Measurements from ENCODE around the gene EYA3. TPM values are rescaled to one million over a fixed set of nuclear protein-coding genes. Genes with fewer than 3 reads are reported as not detected.

Gene EYA3
- total and polyA plus RNA-seq, 11 donors: 5.8 to 23.3 (median 17.4) TPM

DNA sequence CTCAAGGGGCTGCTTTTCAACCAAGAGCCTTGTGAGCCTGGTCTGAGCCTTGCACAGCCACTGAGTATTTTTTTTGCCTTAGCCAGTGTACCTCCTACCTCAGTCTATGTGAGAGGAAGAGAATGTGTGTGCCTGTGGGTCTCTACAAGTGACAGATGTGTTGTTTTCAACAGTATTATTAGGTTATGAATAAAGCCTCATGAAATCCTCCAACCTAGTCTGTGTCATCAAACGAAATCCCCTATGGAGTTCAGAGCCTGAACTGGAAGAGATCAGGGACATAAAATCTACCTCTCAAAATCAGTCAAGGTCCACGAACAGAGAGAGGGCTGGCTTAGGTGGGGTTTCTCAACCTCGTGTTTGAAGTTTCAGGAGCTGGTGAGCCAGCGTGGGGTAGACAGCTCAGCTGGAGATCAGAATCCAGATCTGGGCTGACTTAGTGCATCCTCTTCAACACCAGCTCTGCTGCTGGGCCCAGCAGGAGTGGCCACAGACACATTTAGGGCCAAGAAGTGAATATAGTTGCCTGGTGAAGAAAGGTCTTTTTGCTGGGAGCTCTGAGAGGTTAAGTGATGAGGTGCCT lies 120.4 kb downstream of the EYA3 start:
- TF ChIP-seq POLR2A (IDR thresholded peaks at IDR 0.05): no peak
- TF ChIP-seq, protein P1, sequence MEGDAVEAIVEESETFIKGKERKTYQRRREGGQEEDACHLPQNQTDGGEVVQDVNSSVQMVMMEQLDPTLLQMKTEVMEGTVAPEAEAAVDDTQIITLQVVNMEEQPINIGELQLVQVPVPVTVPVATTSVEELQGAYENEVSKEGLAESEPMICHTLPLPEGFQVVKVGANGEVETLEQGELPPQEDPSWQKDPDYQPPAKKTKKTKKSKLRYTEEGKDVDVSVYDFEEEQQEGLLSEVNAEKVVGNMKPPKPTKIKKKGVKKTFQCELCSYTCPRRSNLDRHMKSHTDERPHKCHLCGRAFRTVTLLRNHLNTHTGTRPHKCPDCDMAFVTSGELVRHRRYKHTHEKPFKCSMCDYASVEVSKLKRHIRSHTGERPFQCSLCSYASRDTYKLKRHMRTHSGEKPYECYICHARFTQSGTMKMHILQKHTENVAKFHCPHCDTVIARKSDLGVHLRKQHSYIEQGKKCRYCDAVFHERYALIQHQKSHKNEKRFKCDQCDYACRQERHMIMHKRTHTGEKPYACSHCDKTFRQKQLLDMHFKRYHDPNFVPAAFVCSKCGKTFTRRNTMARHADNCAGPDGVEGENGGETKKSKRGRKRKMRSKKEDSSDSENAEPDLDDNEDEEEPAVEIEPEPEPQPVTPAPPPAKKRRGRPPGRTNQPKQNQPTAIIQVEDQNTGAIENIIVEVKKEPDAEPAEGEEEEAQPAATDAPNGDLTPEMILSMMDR (IDR thresholded peaks at IDR 0.05): no peak
- Histone ChIP-seq H3K9me3 (no peaks in the 10 kb centered on the region), H3K27ac (no peak overlapping the region), H3K4me1 (peaks cover 0 to 26% (median 14%) of the 10 kb centered on the region in 12 donors), H3K36me3 (peaks cover 0 to 65% (median 40%) of the 10 kb centered on the region in 9 donors), H3K4me3 (no peak overlapping the region), H3K27me3 (no peaks in the 10 kb centered on the region)
- intact Hi-C loops (cut with DNase I): no loop called here
- 89 to 94% (median 93%) methylated on average over 4 of the region's 4 CpGs for WGBS, 4 donors
- DNase-seq (no peak), ATAC-seq (no peak)

DNA sequence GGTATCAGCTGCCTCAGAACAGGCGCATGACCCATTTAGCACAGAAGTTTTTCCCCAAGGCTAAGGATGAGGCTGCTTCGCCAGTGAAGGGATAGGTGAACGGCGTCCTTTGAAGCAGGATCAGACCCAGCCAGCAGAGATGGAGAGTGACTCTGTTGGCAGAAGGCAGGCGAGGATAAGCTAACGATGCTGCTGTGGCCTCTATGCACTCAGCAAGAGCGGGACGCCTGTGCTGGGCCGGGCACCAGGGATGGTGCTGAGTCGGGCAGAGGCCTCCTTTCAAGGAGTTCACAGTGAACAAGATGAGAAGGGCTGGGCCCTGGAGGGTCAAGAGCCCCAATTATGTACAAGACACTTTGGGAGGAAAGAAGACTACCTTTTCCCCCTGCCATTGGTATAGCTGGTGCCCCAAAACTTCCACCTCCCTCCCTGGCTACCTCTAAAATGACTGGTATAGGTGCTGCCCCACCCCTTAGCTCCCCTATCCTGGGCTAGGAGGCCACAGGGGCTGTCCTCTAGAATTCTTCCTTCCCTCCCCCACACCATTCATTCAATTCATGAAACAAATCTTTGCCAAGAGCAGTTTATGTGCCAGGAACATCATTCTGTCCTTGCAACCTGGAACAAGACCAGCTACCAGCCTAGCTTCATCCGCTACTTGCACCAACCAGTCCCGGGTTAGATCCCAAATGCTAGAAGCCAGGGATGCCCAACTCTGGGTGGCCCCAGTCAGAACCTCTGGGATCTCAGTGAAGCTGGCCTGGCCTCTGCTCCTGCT lies 121.1 kb downstream of the EYA3 start:
- 95 to 97% (median 96%) methylated on average over 12 of the region's 12 CpGs for WGBS, 4 donors
- Histone ChIP-seq H3K27me3 (no peaks in the 10 kb centered on the region), H3K9me3 (no peaks in the 10 kb centered on the region), H3K36me3 (peaks cover 0 to 58% (median 36%) of the 10 kb centered on the region in 9 donors), H3K4me1 (peaks cover 0 to 25% (median 14%) of the 10 kb centered on the region in 12 donors), H3K27ac (no peak overlapping the region), H3K4me3 (no peak overlapping the region)
- ATAC-seq (no peak), DNase-seq (no peak)
- TF ChIP-seq POLR2A (IDR thresholded peaks at IDR 0.05): no peak
- TF ChIP-seq, protein P1 (IDR thresholded peaks at IDR 0.05): no peak
- intact Hi-C loops (cut with DNase I): no loop called here

DNA sequence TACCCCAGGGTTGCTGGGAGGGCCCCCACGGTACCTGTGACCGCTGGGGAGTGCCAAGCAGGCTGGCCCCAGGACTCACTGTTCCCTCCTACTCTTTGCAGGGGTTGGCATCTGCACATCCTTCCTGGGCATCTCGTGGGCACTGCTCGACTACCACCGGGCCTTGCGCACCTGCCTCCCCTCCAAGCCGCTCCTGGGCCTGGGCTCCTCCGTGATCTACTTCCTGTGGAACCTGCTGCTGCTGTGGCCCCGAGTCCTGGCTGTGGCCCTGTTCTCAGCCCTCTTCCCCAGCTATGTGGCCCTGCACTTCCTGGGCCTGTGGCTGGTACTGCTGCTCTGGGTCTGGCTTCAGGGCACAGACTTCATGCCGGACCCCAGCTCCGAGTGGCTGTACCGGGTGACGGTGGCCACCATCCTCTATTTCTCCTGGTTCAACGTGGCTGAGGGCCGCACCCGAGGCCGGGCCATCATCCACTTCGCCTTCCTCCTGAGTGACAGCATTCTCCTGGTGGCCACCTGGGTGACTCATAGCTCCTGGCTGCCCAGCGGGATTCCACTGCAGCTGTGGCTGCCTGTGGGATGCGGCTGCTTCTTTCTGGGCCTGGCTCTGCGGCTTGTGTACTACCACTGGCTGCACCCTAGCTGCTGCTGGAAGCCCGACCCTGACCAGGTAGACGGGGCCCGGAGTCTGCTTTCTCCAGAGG lies 121.9 kb downstream of the EYA3 start:
- WGBS, 4 donors: 92 to 95% (median 94%) methylated on average over 21 to 24 of the region's 24 CpGs
- H3K27me3 ChIP-seq: no peaks in the 10 kb centered on the region

More for the DNA sequence above, 121.9 kb downstream of the EYA3 start:
- TF ChIP-seq, protein P1 (IDR thresholded peaks at IDR 0.05): no peak
- TF ChIP-seq POLR2A (IDR thresholded peaks at IDR 0.05): no peak
- H3K36me3 ChIP-seq: peaks cover 0 to 58% (median 36%) of the 10 kb centered on the region in 9 donors
- ATAC-seq (no peak), DNase-seq (no peak)
- no peak overlapping the region for H3K27ac ChIP-seq
- no peaks in the 10 kb centered on the region for H3K9me3 ChIP-seq
- no peak overlapping the region for H3K4me3 ChIP-seq
- H3K4me1 ChIP-seq: peaks cover 0 to 26% (median 9%) of the 10 kb centered on the region in 12 donors
- intact Hi-C loops (cut with DNase I): no loop called here
